GM21529 (cell line): Measurements from ENCODE around the gene MAML3.

ENCODE experiments used
- ATAC-seq: cut with Tn5 transposase; IDR thresholded peaks from one replicate; pipeline ENCODE4 v1.9.1; 2021; ENCODE audit not compliant: unreplicated experiment

Gene MAML3

GRCh38 chr4:140005699-140006098 lies 148.3 kb downstream of the MAML3 start:
- ATAC-seq, result no peak

- no peak for ATAC-seq
Measured at GRCh38 chr4:140004922-140005627, 148.9 kb downstream of the MAML3 start.

GRCh38 chr4:140004549-140004895 lies 149.5 kb downstream of the MAML3 start:
- ATAC-seq, result no peak

- ATAC-seq, result no peak
Measured at GRCh38 chr4:140003876-140004548, 150.0 kb downstream of the MAML3 start.

- ATAC-seq, result no peak
Measured at GRCh38 chr4:140000232-140000631, 153.8 kb downstream of the MAML3 start.

GRCh38 chr4:139988863-139989765 lies 164.9 kb downstream of the MAML3 start:
- no peak for ATAC-seq

- ATAC-seq, result no peak
Measured at GRCh38 chr4:139987502-139987850, 166.5 kb downstream of the MAML3 start.

GRCh38 chr4:139986689-139987501 lies 167.1 kb downstream of the MAML3 start:
- ATAC-seq, result no peak

GRCh38 chr4:139986106-139986505 lies 167.9 kb downstream of the MAML3 start:
- ATAC-seq, result no peak

GRCh38 chr4:139985401-139985800 lies 168.6 kb downstream of the MAML3 start:
- ATAC-seq, result no peak

- no peak for ATAC-seq
Measured at GRCh38 chr4:139984471-139984870, 169.5 kb downstream of the MAML3 start.

GRCh38 chr4:139978692-139979091 lies 175.3 kb downstream of the MAML3 start:
- ATAC-seq, result peak; percentile 91

- peak; percentile 49 for ATAC-seq
Measured at GRCh38 chr4:139977838-139978609, 176.0 kb downstream of the MAML3 start.

GRCh38 chr4:139975830-139976272 lies 178.1 kb downstream of the MAML3 start:
- no peak for ATAC-seq

GRCh38 chr4:139973616-139974015 lies 180.4 kb downstream of the MAML3 start:
- ATAC-seq, result no peak

- no peak for ATAC-seq
Measured at GRCh38 chr4:139973015-139973414, 181.0 kb downstream of the MAML3 start.

- ATAC-seq, result no peak
Measured at GRCh38 chr4:139972305-139972704, 181.7 kb downstream of the MAML3 start.

- ATAC-seq, result no peak
Measured at GRCh38 chr4:139971111-139971510, 182.9 kb downstream of the MAML3 start.

GRCh38 chr4:139969635-139970266 lies 184.2 kb downstream of the MAML3 start:
- no peak for ATAC-seq

- no peak for ATAC-seq
Measured at GRCh38 chr4:139968831-139969230, 185.2 kb downstream of the MAML3 start.
